GM23248 (cell line): ENCODE results near the gene TIMP3.

ENCODE experiments used
- EZH2 ChIP-seq: fragments of 200-600 bp; sonication (generic); IDR thresholded peaks from 2 replicates; pipeline ENCODE4 v1.6.1; 2018; ENCODE audit warnings: antibody characterized with exemption, mild to moderate bottlenecking; ENCODE audit not compliant: insufficient read depth, poor library complexity, severe bottlenecking
- EZH2phosphoT487 ChIP-seq: fragments of 200-600 bp; sonication (generic); IDR thresholded peaks from 2 replicates; pipeline ENCODE4 v1.6.1; 2018; ENCODE audit warnings: antibody characterized with exemption, moderate library complexity, mild to moderate bottlenecking, low read depth; ENCODE audit not compliant: insufficient read depth

GRCh38 chr22:32858957-32859356 is 57.5 kb downstream of the TIMP3 start:
- TF ChIP-seq EZH2 (no peak), EZH2phosphoT487 (no peak)
